Thyroid gland (tissue), 4 donors: Measurements from ENCODE around the gene ABHD4. TPM values are rescaled to one million over a fixed set of nuclear protein-coding genes. Genes with fewer than 3 reads are reported as not detected.
"Not testable (repeated sequence)": the region's sequence is repeated elsewhere in the genome, so short reads cannot be mapped to it uniquely, and the experiment has no call there.

ENCODE experiments used
- DNase-seq, 2 donors: peaks; one replicate each; pipeline ENCODE4 v3.0.0-alpha.2; 2019
- H3K27ac ChIP-seq, 3 donors: fragments of 200-600 bp; sonication (generic); 1 replicate in 2 of 3; 2 replicates in 1 of 3; pipeline ENCODE4 v1.5.1; 2016 to 2019; ENCODE audit warnings: mild to moderate bottlenecking in 1 of 3, moderate library complexity in 1 of 3
- H3K27me3 ChIP-seq: fragments of 200-600 bp; sonication (generic); one replicate; pipeline ENCODE4 v1.5.1; 2019
- H3K36me3 ChIP-seq, 2 donors: fragments of 200-600 bp; sonication (generic); one replicate each; pipeline ENCODE4 v1.5.1; 2016 to 2019
- H3K4me1 ChIP-seq, 2 donors: fragments of 200-600 bp; sonication (generic); one replicate each; pipeline ENCODE4 v1.5.1; 2017 to 2019
- H3K4me3 ChIP-seq, 3 donors: fragments of 200-600 bp; sonication (generic); replicated peaks in 1 of 3; 1 replicate in 2 of 3; 2 replicates in 1 of 3; pipeline ENCODE4 v1.5.1; 2016; ENCODE audit warnings: mild to moderate bottlenecking in 1 of 3
- H3K9me3 ChIP-seq: fragments of 200-600 bp; sonication (generic); one replicate; pipeline ENCODE4 v1.5.1; 2017
- CTCF ChIP-seq, 6 experiments: fragments of 200-600 bp in 3 of 6; fragments of 450-650 bp in 3 of 6; sonication (generic) in 3 of 6; IDR thresholded peaks; one replicate each; pipeline ENCODE4 v1.5.1; 2016 to 2019; ENCODE audit warnings: antibody characterized with exemption in 6 of 6, mild to moderate bottlenecking in 2 of 6, inconsistent platforms in 1 of 6, moderate library complexity in 1 of 6
- POLR2A ChIP-seq, 2 donors: fragments of 450-650 bp; IDR thresholded peaks; one replicate each; pipeline ENCODE4 v1.6.1; 2017; ENCODE audit warnings: antibody characterized with exemption in 2 of 2, mild to moderate bottlenecking in 2 of 2, moderate library complexity in 1 of 2
- WGBS, 2 donors: methylation state at CpG; one replicate each; pipeline ENCODE4 v1.1.5; 2017; 5-methylcytosine and 5-hydroxymethylcytosine counted together
- intact Hi-C: fragments of 100-400 bp; cut with DNase I; formaldehyde crosslinking; loops from one replicate; pipeline ENCODE4 v1.15.1; 2023
- total RNA-seq, 4 donors: library from RNA; depleted of rRNA; stranded (reverse); fragments of >200 nt; gene quantifications; one replicate each; pipeline ENCODE4 v1.2.3, GENCODE V29; 2016

ABHD4 gene
- total RNA-seq, 4 donors from 2014 or later = 31.5 to 66.4 (median 53.7) TPM

GRCh38 chr14:22552001-22552826, 45.9 kb upstream of the ABHD4 start:
- no peak overlapping the region for H3K27ac ChIP-seq
- TF ChIP-seq CTCF (IDR thresholded peaks at IDR 0.05) = no peak
- TF ChIP-seq POLR2A (IDR thresholded peaks at IDR 0.05) = no peak
- WGBS, 2 donors = 82 to 84% methylated on average over 9 to 13 of the region's 13 CpGs

GRCh38 chr14:22552827-22553076, 45.3 kb upstream of the ABHD4 start:
- intact Hi-C loops = no loop called here
- Histone ChIP-seq H3K4me1 (peaks cover 6 to 11% of the 10 kb centered on the region in 2 donors), H3K27ac (no peak overlapping the region), H3K27me3 (no peaks in the 10 kb centered on the region), H3K4me3 (no peak overlapping the region), H3K9me3 (no peaks in the 10 kb centered on the region), H3K36me3 (no peaks in the 10 kb centered on the region)
- DNase-seq = no peak
- WGBS, 2 donors = 100% methylated on average over 2 of the region's 2 CpGs
- no peak for TF ChIP-seq POLR2A (IDR thresholded peaks at IDR 0.05)
- TF ChIP-seq CTCF (IDR thresholded peaks at IDR 0.05) = no peak

More at GRCh38 chr14:22552001-22552826, 45.9 kb upstream of the ABHD4 start:
- H3K36me3 ChIP-seq = no peaks in the 10 kb centered on the region
- H3K4me3 ChIP-seq = no peak overlapping the region
- H3K27me3 ChIP-seq = no peaks in the 10 kb centered on the region
- peaks cover under 1 to 6% of the 10 kb centered on the region in 2 donors for H3K4me1 ChIP-seq
- intact Hi-C loops = no loop called here
- no peak for DNase-seq
- no peaks in the 10 kb centered on the region for H3K9me3 ChIP-seq

GRCh38 chr14:22553445-22553844, 44.7 kb upstream of the ABHD4 start:
- H3K4me1 ChIP-seq = peaks cover 12 to 18% of the 10 kb centered on the region in 2 donors
- no peak overlapping the region for H3K27ac ChIP-seq
- TF ChIP-seq CTCF (IDR thresholded peaks at IDR 0.05) = no peak
- TF ChIP-seq POLR2A (IDR thresholded peaks at IDR 0.05) = no peak

DNA sequence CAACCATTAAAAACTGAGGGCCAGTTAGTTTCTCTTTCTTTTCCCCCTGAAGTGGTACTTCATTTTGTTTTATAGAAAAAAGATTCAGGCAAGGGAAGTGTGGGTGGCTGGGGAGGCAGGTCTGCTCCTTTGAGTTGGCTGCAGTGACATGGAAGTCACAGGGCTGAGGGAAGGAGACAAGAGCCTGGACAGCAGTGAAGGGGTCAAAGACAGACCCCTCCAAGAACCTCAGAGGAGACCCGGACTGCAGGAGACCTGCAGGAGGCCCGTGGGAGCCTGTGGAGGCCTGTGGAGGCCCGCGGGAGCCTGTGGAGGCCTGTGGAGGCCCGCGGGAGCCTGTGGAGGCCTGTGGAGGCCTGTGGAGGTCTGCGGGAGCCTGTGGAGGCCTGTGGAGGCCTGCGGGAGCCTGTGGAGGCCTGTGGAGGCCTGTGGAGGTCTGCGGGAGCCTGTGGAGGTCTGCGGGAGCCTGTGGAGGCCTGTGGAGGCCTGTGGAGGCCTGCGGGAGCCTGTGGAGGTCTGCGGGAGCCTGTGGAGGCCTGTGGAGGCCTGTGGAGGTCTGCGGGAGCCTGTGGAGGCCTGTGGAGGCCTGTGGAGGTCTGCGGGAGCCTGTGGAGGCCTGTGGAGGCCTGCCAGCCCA, 44.1 kb upstream of the ABHD4 start:
- intact Hi-C loops, H3K9me3 ChIP-seq, H3K27ac ChIP-seq, DNase-seq, H3K4me3 ChIP-seq, H3K36me3 ChIP-seq, H3K27me3 ChIP-seq: not testable (repeated sequence)
- 63 to 89% methylated on average over 5 to 6 of the region's 14 CpGs for WGBS, 2 donors
- H3K4me1 ChIP-seq = peaks cover 12 to 22% of the 10 kb centered on the region in 2 donors

More at GRCh38 chr14:22553445-22553844, 44.7 kb upstream of the ABHD4 start:
- Histone ChIP-seq H3K9me3 (no peaks in the 10 kb centered on the region), H3K4me3 (no peak overlapping the region), H3K36me3 (no peaks in the 10 kb centered on the region), H3K27me3 (no peaks in the 10 kb centered on the region)
- 77 to 89% methylated on average over 5 of the region's 5 CpGs for WGBS, 2 donors
- no peak for DNase-seq
- intact Hi-C loops = no loop called here

GRCh38 chr14:22554498-22555383, 43.4 kb upstream of the ABHD4 start:
- no peak for DNase-seq
- TF ChIP-seq POLR2A (IDR thresholded peaks at IDR 0.05) (no peak), CTCF (IDR thresholded peaks at IDR 0.05) (no peak)
- no peak overlapping the region for H3K4me3 ChIP-seq
- intact Hi-C loops = loop anchor here (5.0 kb wide), 2 partner anchors 98 to 298 kb away; no protein-coding TSS in a partner anchor
- 79 to 91% methylated on average over 9 to 12 of the region's 15 CpGs for WGBS, 2 donors
- H3K27ac ChIP-seq = no peak overlapping the region
- H3K4me1 ChIP-seq = peaks cover 12 to 28% of the 10 kb centered on the region in 2 donors
- H3K36me3 ChIP-seq = no peaks in the 10 kb centered on the region
- H3K27me3 ChIP-seq = no peaks in the 10 kb centered on the region
- H3K9me3 ChIP-seq = no peaks in the 10 kb centered on the region
